ENCODE data around the gene MX2. TPM values are rescaled to one million over a fixed set of nuclear protein-coding genes. Genes with fewer than 3 reads are reported as not detected.

MX2 gene
- total and polyA plus RNA-seq, 9 of the 15 experiments (the other 6 are each of a cell fraction or from before 2014, with no cell fraction given): 0.10 to 0.95 (median 0.47) TPM; not detected in 1

DNA sequence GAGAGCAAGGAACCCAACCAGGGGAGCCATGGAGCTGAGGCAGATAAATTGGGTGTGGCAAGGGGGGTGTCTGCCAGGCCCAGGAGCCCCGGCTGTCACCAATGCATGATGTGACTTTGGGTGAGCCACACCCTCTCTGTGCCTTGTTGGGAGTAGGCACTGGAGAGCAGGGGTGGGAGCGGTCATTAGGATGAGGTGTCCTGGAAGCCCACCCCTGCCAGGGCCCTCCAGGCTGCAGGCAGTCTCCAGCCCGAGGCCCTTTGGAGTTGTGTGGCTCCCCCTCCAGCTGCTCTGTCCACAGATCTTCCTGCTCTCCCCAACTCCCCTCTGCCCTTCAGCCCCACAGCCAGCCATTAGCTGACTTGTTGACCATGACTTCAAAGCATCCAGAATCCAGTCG, 11.4 kb downstream of the MX2 start (continued):
- TF ChIP-seq SRSF7 (optimal IDR thresholded peaks at IDR 0.05; ENCODE audit: low read depth, low read length): no peak
- no peak for TF ChIP-seq ELF1 (tag; IDR thresholded peaks at IDR 0.05)
- TF ChIP-seq, protein P1, sequence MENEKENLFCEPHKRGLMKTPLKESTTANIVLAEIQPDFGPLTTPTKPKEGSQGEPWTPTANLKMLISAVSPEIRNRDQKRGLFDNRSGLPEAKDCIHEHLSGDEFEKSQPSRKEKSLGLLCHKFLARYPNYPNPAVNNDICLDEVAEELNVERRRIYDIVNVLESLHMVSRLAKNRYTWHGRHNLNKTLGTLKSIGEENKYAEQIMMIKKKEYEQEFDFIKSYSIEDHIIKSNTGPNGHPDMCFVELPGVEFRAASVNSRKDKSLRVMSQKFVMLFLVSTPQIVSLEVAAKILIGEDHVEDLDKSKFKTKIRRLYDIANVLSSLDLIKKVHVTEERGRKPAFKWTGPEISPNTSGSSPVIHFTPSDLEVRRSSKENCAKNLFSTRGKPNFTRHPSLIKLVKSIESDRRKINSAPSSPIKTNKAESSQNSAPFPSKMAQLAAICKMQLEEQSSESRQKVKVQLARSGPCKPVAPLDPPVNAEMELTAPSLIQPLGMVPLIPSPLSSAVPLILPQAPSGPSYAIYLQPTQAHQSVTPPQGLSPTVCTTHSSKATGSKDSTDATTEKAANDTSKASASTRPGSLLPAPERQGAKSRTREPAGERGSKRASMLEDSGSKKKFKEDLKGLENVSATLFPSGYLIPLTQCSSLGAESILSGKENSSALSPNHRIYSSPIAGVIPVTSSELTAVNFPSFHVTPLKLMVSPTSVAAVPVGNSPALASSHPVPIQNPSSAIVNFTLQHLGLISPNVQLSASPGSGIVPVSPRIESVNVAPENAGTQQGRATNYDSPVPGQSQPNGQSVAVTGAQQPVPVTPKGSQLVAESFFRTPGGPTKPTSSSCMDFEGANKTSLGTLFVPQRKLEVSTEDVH (IDR thresholded peaks at IDR 0.05; ENCODE audit: low read depth, partially characterized antibody): no peak
- TF ChIP-seq, protein P2, sequence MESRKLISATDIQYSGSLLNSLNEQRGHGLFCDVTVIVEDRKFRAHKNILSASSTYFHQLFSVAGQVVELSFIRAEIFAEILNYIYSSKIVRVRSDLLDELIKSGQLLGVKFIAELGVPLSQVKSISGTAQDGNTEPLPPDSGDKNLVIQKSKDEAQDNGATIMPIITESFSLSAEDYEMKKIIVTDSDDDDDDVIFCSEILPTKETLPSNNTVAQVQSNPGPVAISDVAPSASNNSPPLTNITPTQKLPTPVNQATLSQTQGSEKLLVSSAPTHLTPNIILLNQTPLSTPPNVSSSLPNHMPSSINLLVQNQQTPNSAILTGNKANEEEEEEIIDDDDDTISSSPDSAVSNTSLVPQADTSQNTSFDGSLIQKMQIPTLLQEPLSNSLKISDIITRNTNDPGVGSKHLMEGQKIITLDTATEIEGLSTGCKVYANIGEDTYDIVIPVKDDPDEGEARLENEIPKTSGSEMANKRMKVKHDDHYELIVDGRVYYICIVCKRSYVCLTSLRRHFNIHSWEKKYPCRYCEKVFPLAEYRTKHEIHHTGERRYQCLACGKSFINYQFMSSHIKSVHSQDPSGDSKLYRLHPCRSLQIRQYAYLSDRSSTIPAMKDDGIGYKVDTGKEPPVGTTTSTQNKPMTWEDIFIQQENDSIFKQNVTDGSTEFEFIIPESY (CRISPR knock-in tag; IDR thresholded peaks at IDR 0.05): no peak
- TF ChIP-seq POLR2B (IDR thresholded peaks at IDR 0.05; ENCODE audit: low read depth, partially characterized antibody): no peak
- TF ChIP-seq MED1 (CRISPR knock-in tag; IDR thresholded peaks at IDR 0.05; ENCODE audit: borderline replicate concordance): no peak
- no peak for TF ChIP-seq ZNF695 (CRISPR knock-in tag; IDR thresholded peaks at IDR 0.05)
- no peak for TF ChIP-seq FOXA1 (IDR thresholded peaks at IDR 0.05; ENCODE audit: borderline replicate concordance)
- TF ChIP-seq SAFB (IDR thresholded peaks at IDR 0.05; ENCODE audit: borderline replicate concordance, low read depth, low read length): no peak
- TF ChIP-seq, protein P3, sequence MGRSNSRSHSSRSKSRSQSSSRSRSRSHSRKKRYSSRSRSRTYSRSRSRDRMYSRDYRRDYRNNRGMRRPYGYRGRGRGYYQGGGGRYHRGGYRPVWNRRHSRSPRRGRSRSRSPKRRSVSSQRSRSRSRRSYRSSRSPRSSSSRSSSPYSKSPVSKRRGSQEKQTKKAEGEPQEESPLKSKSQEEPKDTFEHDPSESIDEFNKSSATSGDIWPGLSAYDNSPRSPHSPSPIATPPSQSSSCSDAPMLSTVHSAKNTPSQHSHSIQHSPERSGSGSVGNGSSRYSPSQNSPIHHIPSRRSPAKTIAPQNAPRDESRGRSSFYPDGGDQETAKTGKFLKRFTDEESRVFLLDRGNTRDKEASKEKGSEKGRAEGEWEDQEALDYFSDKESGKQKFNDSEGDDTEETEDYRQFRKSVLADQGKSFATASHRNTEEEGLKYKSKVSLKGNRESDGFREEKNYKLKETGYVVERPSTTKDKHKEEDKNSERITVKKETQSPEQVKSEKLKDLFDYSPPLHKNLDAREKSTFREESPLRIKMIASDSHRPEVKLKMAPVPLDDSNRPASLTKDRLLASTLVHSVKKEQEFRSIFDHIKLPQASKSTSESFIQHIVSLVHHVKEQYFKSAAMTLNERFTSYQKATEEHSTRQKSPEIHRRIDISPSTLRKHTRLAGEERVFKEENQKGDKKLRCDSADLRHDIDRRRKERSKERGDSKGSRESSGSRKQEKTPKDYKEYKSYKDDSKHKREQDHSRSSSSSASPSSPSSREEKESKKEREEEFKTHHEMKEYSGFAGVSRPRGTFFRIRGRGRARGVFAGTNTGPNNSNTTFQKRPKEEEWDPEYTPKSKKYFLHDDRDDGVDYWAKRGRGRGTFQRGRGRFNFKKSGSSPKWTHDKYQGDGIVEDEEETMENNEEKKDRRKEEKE (IDR thresholded peaks at IDR 0.05; ENCODE audit: borderline replicate concordance in 1 of 2, control insufficient read depth in 1 of 2, low read depth in 2 of 2, low read length in 1 of 2): no peak

All from K562 (cell line).